GM23338 (cell line): ENCODE results near the gene SLC8A1. TPM values are rescaled to one million over a fixed set of nuclear protein-coding genes. Genes with fewer than 3 reads are reported as not detected.

Experiments used
- ATAC-seq: fragments of 200-7000 bp; cut with Tn5 transposase; 3 replicates; pipeline ENCODE4 v1.9.1; 2020
- DNase-seq: peaks from one replicate; pipeline ENCODE4 v3.0.0-alpha.2; 2015; ENCODE audit warnings: low spot score
- H2AFZ ChIP-seq: fragments of 200-600 bp; sonication (generic); 2 replicates; pipeline ENCODE4 v1.8.0; 2016; ENCODE audit warnings: antibody characterized with exemption, mild to moderate bottlenecking, moderate library complexity
- H3F3A ChIP-seq: fragments of 200-600 bp; sonication (generic); replicated peaks from 2 replicates; pipeline ENCODE4 v1.8.0; 2017; ENCODE audit warnings: antibody characterized with exemption, mixed run types, low read depth
- H3K27ac ChIP-seq: fragments of 200-600 bp; sonication (generic); 2 replicates; pipeline ENCODE4 v1.6.1; 2016; ENCODE audit warnings: low read depth
- H3K27me3 ChIP-seq: fragments of 200-600 bp; sonication (generic); 2 replicates; pipeline ENCODE4 v1.8.0; 2016; ENCODE audit warnings: mild to moderate bottlenecking, mixed run types, moderate library complexity; ENCODE audit not compliant: insufficient read depth
- H3K36me3 ChIP-seq: fragments of 200-600 bp; sonication (generic); 2 replicates; pipeline ENCODE4 v1.8.0; 2016; ENCODE audit warnings: mild to moderate bottlenecking; ENCODE audit not compliant: insufficient read depth
- H3K4me1 ChIP-seq: fragments of 200-600 bp; sonication (generic); 2 replicates; pipeline ENCODE4 v1.8.0; 2016; ENCODE audit warnings: mild to moderate bottlenecking, moderate library complexity; ENCODE audit not compliant: insufficient read depth
- H3K4me2 ChIP-seq: fragments of 200-600 bp; sonication (generic); 2 replicates; pipeline ENCODE4 v1.7.1; 2017; ENCODE audit warnings: mixed run types
- H3K4me3 ChIP-seq: fragments of 200-600 bp; sonication (generic); 2 replicates; pipeline ENCODE4 v1.6.1; 2016; ENCODE audit warnings: mixed run types
- H3K79me2 ChIP-seq: fragments of 200-600 bp; sonication (generic); replicated peaks from 2 replicates; pipeline ENCODE4 v1.8.0; 2017; ENCODE audit warnings: mild to moderate bottlenecking; ENCODE audit not compliant: insufficient read depth
- H3K9me2 ChIP-seq: fragments of 200-600 bp; sonication (generic); 2 replicates; pipeline ENCODE4 v1.8.0; 2017; ENCODE audit not compliant: insufficient read depth
- H4K20me1 ChIP-seq: fragments of 200-600 bp; sonication (generic); replicated peaks from 2 replicates; pipeline ENCODE4 v1.8.0; 2017; ENCODE audit warnings: mild to moderate bottlenecking; ENCODE audit not compliant: insufficient read depth
- H3K27ac Mint-ChIP-seq: 2 replicates; pipeline ENCODE4 v1.8.0; 2020; ENCODE audit warnings: inconsistent platforms, mild to moderate bottlenecking, moderate library complexity, mixed read lengths
- H3K27me3 Mint-ChIP-seq: 3 replicates; pipeline ENCODE4 v1.8.0; 2022; ENCODE audit warnings: low read depth, mild to moderate bottlenecking, moderate library complexity, mixed read lengths, inconsistent platforms; ENCODE audit not compliant: insufficient read depth, poor library complexity
- H3K36me3 Mint-ChIP-seq: 3 replicates; pipeline ENCODE4 v1.8.0; 2021; ENCODE audit warnings: low read depth, mild to moderate bottlenecking, inconsistent platforms, moderate library complexity, mixed read lengths
- H3K4me1 Mint-ChIP-seq: 3 replicates; pipeline ENCODE4 v1.8.0; 2020; ENCODE audit warnings: mild to moderate bottlenecking, inconsistent platforms, mixed read lengths
- H3K4me3 Mint-ChIP-seq: 3 replicates; pipeline ENCODE4 v1.8.0; 2021; ENCODE audit warnings: moderate library complexity, mild to moderate bottlenecking, inconsistent platforms, mixed read lengths
- H3K9me3 Mint-ChIP-seq: 3 replicates; pipeline ENCODE4 v1.8.0; 2020; ENCODE audit warnings: moderate library complexity, mild to moderate bottlenecking, inconsistent platforms, mixed read lengths
- CREB1 ChIP-seq: fragments of 250-450 bp; sonication (Bioruptor Pico); IDR thresholded peaks from 2 replicates; pipeline ENCODE4 v1.5.0; 2020; ENCODE audit warnings: low read depth, mild to moderate bottlenecking, moderate library complexity
- CTCF ChIP-seq, 2 experiments: fragments of 200-600 bp in 1 of 2; sonication (generic) in 1 of 2; conservative IDR thresholded peaks; 2 replicates each; pipeline versions ENCODE4 v1.5.1 to v1.6.1; 2016 to 2017; ENCODE audit warnings: antibody characterized with exemption in 2 of 2, low read depth in 2 of 2, mild to moderate bottlenecking in 2 of 2, moderate library complexity in 1 of 2
- ETS1 ChIP-seq: IDR thresholded peaks from 2 replicates; pipeline ENCODE4 v1.6.1; 2016; ENCODE audit warnings: antibody characterized with exemption
- EZH2 ChIP-seq: fragments of 200-600 bp; sonication (generic); IDR thresholded peaks from one replicate; pipeline ENCODE4 v1.8.0; 2017; ENCODE audit warnings: antibody characterized with exemption, mild to moderate bottlenecking, low read depth; ENCODE audit not compliant: unreplicated experiment
- EZH2phosphoT487 ChIP-seq: fragments of 200-600 bp; sonication (generic); IDR thresholded peaks from one replicate; pipeline ENCODE4 v1.8.1; 2018; ENCODE audit warnings: antibody characterized with exemption; ENCODE audit not compliant: unreplicated experiment
- STAT1 ChIP-seq: IDR thresholded peaks from one replicate; pipeline ENCODE4 v1.6.1; 2016; ENCODE audit warnings: antibody characterized with exemption; ENCODE audit not compliant: unreplicated experiment
- ZNF331 ChIP-seq: fragments of 250-450 bp; sonication (Bioruptor Pico); IDR thresholded peaks from 2 replicates; pipeline ENCODE4 v1.5.0; 2020; ENCODE audit warnings: low read depth, mild to moderate bottlenecking, moderate library complexity
- ZNF462 ChIP-seq: fragments of 250-450 bp; sonication (Bioruptor Pico); IDR thresholded peaks from 2 replicates; pipeline ENCODE4 v1.5.0; 2020; ENCODE audit warnings: mild to moderate bottlenecking, moderate library complexity
- polyA plus RNA-seq: library from polyadenylated mRNA; unstranded; fragments of >200 nt; fragmentation: Nextera tagmentation; extraction: Ambion mirVana; gene quantifications from 2 replicates; pipeline ENCODE4 v1.2.1, GENCODE V29; 2016
- total RNA-seq: library from RNA; depleted of rRNA; stranded (reverse); fragments of >200 nt; shearing (Covaris generic); gene quantifications from 2 replicates; pipeline ENCODE4 v1.2.3, GENCODE V29; 2014
- TF ChIP-seq, protein P1 (sequence below): IDR thresholded peaks from one replicate; pipeline ENCODE4 v1.6.1; 2018; ENCODE audit warnings: antibody characterized with exemption; ENCODE audit not compliant: unreplicated experiment

Gene SLC8A1
- total and polyA plus RNA-seq, 2 experiments from 2014 or later = 2.5 to 3.3 TPM

DNA sequence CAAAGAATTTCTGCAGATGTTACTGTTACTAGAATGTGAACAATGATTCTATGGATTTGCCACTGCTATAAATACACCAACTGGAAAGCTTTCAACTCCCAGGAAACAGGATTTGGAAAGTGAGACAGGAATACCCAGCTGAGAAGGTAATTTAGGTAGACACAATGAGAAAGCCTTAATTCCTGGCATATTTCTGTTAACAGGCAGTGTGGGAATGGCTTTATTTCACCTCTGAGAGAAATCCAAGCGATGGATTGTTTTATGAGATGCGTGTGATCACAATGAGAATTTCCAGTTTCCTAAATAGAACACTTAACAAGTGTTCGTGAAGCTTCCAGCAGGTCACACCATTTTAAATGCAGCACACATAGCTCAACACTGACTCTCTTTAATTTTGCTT lies 133.0 kb downstream of the SLC8A1 start:
- no peak overlapping the region for H3K4me3 ChIP-seq
- Mint-ChIP-seq H3K9me3 (peaks cover 13% of the 10 kb centered on the region; the same call in 2 of the 3 replicates), H3K27ac (no peak overlapping the region), H3K4me3 (no peak overlapping the region), H3K27me3 (no peaks in the 10 kb centered on the region), H3K36me3 (peaks cover 5% of the 10 kb centered on the region; the same call in 2 of the 3 replicates), H3K4me1 (peaks cover 10% of the 10 kb centered on the region; the same call in 2 of the 3 replicates)
- H2AFZ ChIP-seq = no peak overlapping the region
- H4K20me1 ChIP-seq = no peaks in the 10 kb centered on the region
- H3F3A ChIP-seq = no peaks in the 10 kb centered on the region
- H3K9me2 ChIP-seq = no peaks in the 10 kb centered on the region
- TF ChIP-seq ETS1 = no peak
- TF ChIP-seq EZH2 = no peak
- no peak for TF ChIP-seq CTCF (conservative IDR thresholded peaks at IDR 0.05; ENCODE audit: low read depth in 2 of 2)
- no peak for TF ChIP-seq CREB1 (CRISPR knock-in tag)
- TF ChIP-seq, protein P1, sequence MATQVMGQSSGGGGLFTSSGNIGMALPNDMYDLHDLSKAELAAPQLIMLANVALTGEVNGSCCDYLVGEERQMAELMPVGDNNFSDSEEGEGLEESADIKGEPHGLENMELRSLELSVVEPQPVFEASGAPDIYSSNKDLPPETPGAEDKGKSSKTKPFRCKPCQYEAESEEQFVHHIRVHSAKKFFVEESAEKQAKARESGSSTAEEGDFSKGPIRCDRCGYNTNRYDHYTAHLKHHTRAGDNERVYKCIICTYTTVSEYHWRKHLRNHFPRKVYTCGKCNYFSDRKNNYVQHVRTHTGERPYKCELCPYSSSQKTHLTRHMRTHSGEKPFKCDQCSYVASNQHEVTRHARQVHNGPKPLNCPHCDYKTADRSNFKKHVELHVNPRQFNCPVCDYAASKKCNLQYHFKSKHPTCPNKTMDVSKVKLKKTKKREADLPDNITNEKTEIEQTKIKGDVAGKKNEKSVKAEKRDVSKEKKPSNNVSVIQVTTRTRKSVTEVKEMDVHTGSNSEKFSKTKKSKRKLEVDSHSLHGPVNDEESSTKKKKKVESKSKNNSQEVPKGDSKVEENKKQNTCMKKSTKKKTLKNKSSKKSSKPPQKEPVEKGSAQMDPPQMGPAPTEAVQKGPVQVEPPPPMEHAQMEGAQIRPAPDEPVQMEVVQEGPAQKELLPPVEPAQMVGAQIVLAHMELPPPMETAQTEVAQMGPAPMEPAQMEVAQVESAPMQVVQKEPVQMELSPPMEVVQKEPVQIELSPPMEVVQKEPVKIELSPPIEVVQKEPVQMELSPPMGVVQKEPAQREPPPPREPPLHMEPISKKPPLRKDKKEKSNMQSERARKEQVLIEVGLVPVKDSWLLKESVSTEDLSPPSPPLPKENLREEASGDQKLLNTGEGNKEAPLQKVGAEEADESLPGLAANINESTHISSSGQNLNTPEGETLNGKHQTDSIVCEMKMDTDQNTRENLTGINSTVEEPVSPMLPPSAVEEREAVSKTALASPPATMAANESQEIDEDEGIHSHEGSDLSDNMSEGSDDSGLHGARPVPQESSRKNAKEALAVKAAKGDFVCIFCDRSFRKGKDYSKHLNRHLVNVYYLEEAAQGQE = no peak
- TF ChIP-seq ZNF331 (CRISPR knock-in tag) = no peak
- no peak for TF ChIP-seq EZH2phosphoT487
- TF ChIP-seq STAT1 = no peak
- TF ChIP-seq ZNF462 (CRISPR knock-in tag) = no peak
- no peaks in the 10 kb centered on the region for H3K79me2 ChIP-seq
- DNase-seq = no peak
- H3K27me3 ChIP-seq = no peaks in the 10 kb centered on the region
- no peak for ATAC-seq
- no peaks in the 10 kb centered on the region for H3K36me3 ChIP-seq
- H3K27ac ChIP-seq = no peak overlapping the region
- no peak overlapping the region for H3K4me2 ChIP-seq
- peaks cover 7% of the 10 kb centered on the region; the same call in 1 of the 2 replicates for H3K4me1 ChIP-seq
